HG03108 (cell line): ENCODE data around the gene CD79B.
"Not testable (repeated sequence)": the region's sequence is repeated elsewhere in the genome, so short reads cannot be mapped to it uniquely, and the experiment has no call there.

Source experiments
- ATAC-seq: cut with Tn5 transposase; IDR thresholded peaks from one replicate; pipeline ENCODE4 v1.9.1; 2021; ENCODE audit warnings: moderate library complexity; ENCODE audit not compliant: unreplicated experiment

CD79B gene

GRCh38 chr17:63934183-63935112 is 2.3 kb upstream of the CD79B start:
- no peak for ATAC-seq

DNA sequence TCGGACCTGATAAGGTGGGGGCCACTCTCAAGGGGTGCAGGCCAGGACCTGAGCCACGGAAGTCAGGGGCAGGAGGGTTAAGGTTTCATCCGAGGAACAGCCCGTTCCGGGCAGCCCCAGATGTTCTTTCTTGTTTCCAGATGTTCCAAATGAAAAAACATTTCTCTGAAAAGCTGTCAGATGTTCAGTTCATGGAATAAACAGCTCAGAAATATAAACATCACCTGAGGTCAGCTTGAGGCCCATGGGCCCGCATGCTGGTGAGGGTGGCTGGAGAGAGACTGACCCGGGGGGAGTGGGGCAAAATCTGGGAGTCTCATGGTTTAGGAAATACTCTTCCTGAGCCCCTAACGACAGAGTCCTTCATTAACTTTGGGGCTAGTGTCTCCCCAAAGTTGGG is 1.5 kb upstream of the CD79B start:
- no peak for ATAC-seq

- no peak for ATAC-seq
Measured at GRCh38 chr17:63932721-63933120, 590 bp upstream of the CD79B start.

GRCh38 chr17:63930951-63931575 is 1.1 kb downstream of the CD79B start:
- peak; percentile 53 for ATAC-seq

GRCh38 chr17:63929860-63930766 is 2.0 kb downstream of the CD79B start:
- ATAC-seq, result no peak

DNA sequence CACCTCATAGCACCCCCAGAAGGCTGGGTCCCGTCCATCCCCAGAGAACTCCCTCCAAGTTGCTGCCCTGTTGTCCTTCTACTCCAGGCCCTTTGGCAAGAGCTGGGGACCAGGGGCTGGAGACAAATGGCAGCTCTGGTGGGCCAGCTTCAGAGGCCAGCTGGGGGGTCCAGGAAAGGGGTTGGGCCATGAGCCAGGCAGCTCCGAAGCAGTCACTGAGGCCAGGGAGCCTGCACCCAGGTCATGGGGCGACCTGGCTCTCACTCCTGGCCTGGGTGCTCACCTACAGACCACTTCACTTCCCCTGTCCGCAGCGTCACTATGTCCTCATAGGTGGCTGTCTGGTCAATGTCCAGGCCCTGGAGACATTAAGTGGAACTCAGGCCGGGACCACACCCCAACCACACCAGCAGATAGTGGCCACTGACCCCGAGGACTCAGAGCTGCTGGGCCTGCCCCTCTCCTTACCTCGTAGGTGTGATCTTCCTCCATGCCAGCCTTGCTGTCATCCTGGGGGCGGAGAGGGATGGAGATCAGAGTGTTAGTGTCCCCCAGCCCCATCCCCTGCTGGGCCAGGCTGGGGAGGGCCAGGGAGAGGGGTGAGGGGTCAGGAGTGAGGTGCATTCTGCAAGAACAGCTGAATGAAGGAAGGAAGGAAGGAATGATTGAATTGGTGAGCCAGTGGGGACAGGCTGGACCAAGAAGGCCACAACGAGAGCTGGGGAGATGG is 3.0 kb downstream of the CD79B start:
- no peak for ATAC-seq

- ATAC-seq, result no peak
Measured at GRCh38 chr17:63928172-63928666, 3.9 kb downstream of the CD79B start.

- no peak for ATAC-seq
Measured at GRCh38 chr17:63927464-63928171, 4.5 kb downstream of the CD79B start.

DNA sequence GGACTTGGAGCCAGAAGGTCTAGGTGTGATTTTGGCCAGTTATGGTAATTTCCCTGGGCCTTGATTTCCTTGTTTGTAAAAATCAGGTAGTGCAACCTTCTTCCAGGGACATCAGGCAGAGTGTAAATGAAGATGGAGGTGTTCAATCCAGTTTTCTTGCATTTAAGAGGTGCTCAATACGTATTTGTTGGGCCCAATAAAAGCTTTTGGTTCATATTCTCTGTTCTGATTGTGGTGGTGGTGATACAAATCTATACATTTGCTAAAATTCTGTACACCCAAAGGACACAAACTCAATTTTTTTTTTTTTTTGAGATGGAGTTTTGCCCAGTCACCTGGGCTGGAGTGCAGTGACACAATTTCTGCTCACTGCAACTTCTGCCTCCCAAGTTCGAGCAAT is 6.0 kb downstream of the CD79B start:
- ATAC-seq, result no peak

GRCh38 chr17:63925615-63926014 is 6.5 kb downstream of the CD79B start:
- ATAC-seq, result no peak

GRCh38 chr17:63922402-63922801 is 9.7 kb downstream of the CD79B start:
- not testable (repeated sequence) for ATAC-seq

DNA sequence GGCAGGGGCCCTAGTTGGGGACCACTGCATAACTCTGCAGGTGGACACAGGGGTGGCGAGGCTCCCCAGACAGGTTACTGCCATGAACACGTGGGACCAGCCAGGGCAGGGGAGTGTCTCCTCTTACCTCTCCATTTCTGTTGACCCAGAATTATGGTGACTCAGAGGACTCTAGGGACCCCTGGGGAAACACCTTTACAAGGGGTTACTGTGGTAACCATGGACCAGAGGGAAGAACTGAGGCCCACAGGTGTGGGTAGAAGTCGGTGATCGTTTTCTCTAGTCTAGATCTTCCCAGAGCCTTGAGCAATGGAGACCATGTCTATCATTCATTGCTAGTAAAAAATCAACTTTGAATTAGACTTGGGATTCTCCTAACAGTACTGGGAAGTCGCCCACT is 11.4 kb downstream of the CD79B start:
- ATAC-seq, result not testable (repeated sequence)

- ATAC-seq, result not testable (repeated sequence)
Measured at GRCh38 chr17:63920050-63920449, 12.1 kb downstream of the CD79B start.

DNA sequence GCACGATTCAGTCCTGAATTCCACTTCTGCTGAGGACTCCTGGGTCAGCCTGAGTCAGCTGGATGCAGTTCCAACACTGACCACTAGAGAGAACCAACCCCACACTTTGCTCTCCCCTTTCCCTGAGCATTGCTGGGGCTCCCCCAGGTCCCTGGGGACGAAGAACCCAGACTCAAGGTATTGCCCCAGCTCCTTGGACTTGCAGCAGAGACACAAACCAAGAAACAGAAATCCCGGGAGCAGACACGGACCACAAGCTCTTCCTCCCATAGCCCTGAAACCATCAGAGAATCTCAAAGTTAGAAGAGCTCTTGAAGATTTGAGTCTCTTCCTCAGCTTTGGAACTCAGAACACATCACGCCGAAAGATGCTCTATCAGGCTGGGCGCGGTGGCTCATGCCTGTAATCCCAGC is 12.8 kb downstream of the CD79B start:
- ATAC-seq, result peak; percentile 62

DNA sequence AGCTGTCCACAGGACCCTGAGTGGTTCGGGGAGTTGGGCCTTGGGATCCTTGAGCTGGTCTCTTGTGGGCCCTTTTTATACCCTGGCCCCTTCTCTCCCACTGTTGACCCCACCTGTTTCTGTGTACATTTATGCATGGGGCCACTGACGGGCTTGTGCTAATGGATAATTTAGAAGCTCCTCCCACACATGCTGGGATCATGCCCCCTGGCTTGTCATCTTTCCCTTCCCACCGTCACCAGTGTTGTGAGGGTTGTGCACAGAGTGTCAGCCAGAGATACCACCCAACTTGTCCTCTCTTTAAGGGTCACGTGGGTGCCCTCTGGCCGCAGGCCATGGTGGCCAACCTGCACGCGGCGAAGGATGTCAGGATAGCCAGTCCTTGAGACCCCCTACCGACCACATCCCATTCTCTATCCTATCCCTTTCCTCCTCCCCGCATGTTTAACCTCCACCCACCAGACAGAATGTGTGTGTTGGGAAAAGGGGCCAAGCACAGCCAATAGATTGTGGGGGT is 13.3 kb downstream of the CD79B start, which contains the start of gene GH1:
TSS of gene GH1 (minus strand) at position 51 of the 517 bp plus-strand sequence. CDS start 63 bp downstream, outside the sequence.
- not testable (repeated sequence) for ATAC-seq

GRCh38 chr17:63918305-63918704 is 13.8 kb downstream of the CD79B start:
- no peak for ATAC-seq

DNA sequence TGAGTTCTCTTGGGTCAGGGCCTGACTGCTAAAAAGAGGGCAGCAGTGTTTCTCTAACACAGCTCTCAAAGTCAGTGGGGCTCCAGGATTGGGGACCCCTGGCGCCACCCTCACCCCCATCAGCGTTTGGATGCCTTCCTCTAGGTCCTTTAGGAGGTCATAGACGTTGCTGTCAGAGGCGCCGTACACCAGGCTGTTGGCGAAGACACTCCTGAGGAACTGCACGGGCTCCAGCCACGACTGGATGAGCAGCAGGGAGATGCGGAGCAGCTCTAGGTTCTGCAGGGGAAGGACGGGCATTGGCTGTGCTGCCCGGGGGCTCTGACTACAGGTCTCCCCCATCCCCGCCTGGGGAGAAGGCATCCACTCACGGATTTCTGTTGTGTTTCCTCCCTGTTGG is 14.5 kb downstream of the CD79B start:
- ATAC-seq, result no peak

DNA sequence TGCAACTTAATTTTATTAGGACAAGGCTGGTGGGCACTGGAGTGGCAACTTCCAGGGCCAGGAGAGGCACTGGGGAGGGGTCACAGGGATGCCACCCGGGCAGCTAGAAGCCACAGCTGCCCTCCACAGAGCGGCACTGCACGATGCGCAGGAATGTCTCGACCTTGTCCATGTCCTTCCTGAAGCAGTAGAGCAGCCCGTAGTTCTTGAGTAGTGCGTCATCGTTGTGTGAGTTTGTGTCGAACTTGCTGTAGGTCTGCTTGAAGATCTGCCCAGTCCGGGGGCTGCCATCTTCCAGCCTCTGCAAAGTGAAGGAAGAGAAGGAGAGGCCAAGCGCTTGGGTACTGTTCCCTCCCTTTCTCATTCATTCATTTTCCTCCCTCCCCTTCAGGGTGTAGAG is 14.9 kb downstream of the CD79B start:
- not testable (repeated sequence) for ATAC-seq

DNA sequence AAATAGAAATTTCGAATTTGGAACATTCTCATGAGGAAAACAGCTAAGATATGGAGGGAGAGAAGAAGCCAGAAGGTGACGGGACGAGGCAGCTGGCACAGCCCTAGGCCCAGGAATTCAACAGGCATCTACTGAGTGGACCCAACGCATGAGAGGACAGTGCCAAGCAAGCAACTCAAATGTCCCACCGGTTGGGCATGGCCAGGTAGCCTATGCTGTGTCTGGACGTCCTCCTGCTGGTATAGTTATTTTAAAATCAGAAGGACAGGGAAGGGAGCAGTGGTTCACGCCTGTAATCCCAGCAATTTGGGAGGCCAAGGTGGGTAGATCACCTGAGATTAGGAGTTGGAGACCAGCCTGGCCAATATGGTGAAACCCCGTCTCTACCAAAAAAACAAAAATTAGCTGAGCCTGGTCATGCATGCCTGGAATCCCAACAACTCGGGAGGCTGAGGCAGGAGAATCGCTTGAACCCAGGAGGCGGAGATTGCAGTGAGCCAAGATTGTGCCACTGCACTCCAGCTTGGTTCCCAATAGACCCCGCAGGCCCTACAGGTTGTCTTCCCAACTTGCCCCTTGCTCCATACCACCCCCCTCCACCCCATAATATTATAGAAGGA is 15.5 kb downstream of the CD79B start:
- no peak for ATAC-seq
